SK-N-SH (cell line): ENCODE data around the gene NAV2.
"Not testable (repeated sequence)": the region's sequence is repeated elsewhere in the genome, so short reads cannot be mapped to it uniquely, and the experiment has no call there.

Experiments used
- ELF1 ChIP-seq: IDR thresholded peaks from 2 replicates; pipeline ENCODE4 v1.4.0; 2012
- JUND ChIP-seq: IDR thresholded peaks from 2 replicates; pipeline ENCODE4 v1.4.0; 2012

DNA sequence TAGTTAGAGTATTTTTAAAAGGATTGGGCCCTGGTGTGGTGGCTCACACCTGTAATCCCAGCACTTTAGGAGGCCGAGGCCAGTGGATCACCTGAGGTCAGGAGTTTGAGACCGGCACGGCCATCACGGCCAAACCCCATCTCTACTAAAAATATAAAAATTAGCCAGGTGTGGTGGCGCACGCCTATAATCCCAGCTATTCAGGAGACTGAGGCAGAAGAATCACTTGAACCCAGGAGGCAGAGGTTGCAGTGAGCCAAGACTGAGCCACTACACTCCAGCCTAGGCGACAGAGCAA, 415.8 kb downstream of the NAV2 start:
- not testable (repeated sequence) for TF ChIP-seq ELF1, JUND
